Neural progenitor cell (in vitro differentiated cells): ENCODE measurements around the gene DHX35.

ENCODE experiments used
- EZH2 ChIP-seq: fragments of 200-600 bp; sonication (generic); IDR thresholded peaks from 2 replicates; pipeline ENCODE4 v1.6.1; 2017; ENCODE audit warnings: antibody characterized with exemption, mild to moderate bottlenecking, moderate library complexity
- EZH2phosphoT487 ChIP-seq: fragments of 200-600 bp; sonication (generic); IDR thresholded peaks from 2 replicates; pipeline ENCODE4 v1.6.1; 2017; ENCODE audit warnings: antibody characterized with exemption
- TF ChIP-seq, protein P1 (sequence below): fragments of 200-600 bp; sonication (generic); IDR thresholded peaks from 2 replicates; pipeline ENCODE4 v1.5.1; 2017; ENCODE audit warnings: antibody characterized with exemption, mild to moderate bottlenecking

DNA sequence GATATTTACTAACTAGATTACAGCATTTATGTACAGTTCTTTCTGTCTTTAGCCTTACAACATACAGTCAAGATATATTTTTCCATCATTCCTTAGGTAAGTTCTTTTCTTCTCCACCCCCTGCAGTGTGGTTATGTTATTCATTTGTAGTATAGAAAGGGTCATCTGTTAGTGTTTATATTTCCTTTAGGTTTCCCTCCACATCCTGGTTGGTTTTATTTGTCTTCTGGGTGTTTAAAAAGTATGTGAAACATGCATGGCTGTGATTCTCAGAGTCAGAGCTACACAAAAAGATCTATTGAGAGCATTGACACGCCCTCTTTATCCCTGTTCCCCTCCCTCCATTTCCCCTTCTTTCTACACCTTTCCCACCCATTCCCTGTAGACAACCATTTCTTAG lies 20.1 kb downstream of the DHX35 start:
- TF ChIP-seq, protein P1, sequence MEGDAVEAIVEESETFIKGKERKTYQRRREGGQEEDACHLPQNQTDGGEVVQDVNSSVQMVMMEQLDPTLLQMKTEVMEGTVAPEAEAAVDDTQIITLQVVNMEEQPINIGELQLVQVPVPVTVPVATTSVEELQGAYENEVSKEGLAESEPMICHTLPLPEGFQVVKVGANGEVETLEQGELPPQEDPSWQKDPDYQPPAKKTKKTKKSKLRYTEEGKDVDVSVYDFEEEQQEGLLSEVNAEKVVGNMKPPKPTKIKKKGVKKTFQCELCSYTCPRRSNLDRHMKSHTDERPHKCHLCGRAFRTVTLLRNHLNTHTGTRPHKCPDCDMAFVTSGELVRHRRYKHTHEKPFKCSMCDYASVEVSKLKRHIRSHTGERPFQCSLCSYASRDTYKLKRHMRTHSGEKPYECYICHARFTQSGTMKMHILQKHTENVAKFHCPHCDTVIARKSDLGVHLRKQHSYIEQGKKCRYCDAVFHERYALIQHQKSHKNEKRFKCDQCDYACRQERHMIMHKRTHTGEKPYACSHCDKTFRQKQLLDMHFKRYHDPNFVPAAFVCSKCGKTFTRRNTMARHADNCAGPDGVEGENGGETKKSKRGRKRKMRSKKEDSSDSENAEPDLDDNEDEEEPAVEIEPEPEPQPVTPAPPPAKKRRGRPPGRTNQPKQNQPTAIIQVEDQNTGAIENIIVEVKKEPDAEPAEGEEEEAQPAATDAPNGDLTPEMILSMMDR = no peak
- TF ChIP-seq EZH2 (no peak), EZH2phosphoT487 (no peak)
